Renal pelvis (tissue), 4 donors: ENCODE measurements around the gene COMP. TPM values are rescaled to one million over a fixed set of nuclear protein-coding genes. Genes with fewer than 3 reads are reported as not detected.

ENCODE experiments used
- DNase-seq: peaks from one replicate; pipeline ENCODE4 v3.0.0-alpha.2; 2013
- polyA plus RNA-seq, 3 donors: library from polyadenylated mRNA; unstranded; fragments of 120-200 nt; gene quantifications; one replicate each; pipeline ENCODE4 v1.2.1, GENCODE V29; 2013; ENCODE audit not compliant: insufficient read length in 3 of 3

COMP gene
- polyA plus RNA-seq, 3 donors, result 0.10 to 0.56 (median 0.22) TPM

GRCh38 chr19:18769989-18770528, 21.0 kb downstream of the COMP start:
- DNase-seq, result no peak

GRCh38 chr19:18768997-18769891, 21.9 kb downstream of the COMP start:
- DNase-seq, result no peak

- DNase-seq, result no peak
These were observed 22.9 kb downstream of the COMP start for GRCh38 chr19:18768046-18768771.

- DNase-seq, result no peak
These were observed 25.9 kb downstream of the COMP start for GRCh38 chr19:18765224-18765623.

- no peak for DNase-seq
These were observed 26.5 kb downstream of the COMP start for GRCh38 chr19:18764591-18765051.

GRCh38 chr19:18763674-18764590, 27.2 kb downstream of the COMP start:
- no peak for DNase-seq

GRCh38 chr19:18762125-18763023, 28.7 kb downstream of the COMP start:
- DNase-seq, result peak; percentile 60

- DNase-seq, result no peak
These were observed 29.5 kb downstream of the COMP start for GRCh38 chr19:18761531-18762110.

- no peak for DNase-seq
These were observed 30.4 kb downstream of the COMP start for GRCh38 chr19:18760440-18761383.

GRCh38 chr19:18759995-18760426, 31.1 kb downstream of the COMP start:
- DNase-seq, result no peak

GRCh38 chr19:18759304-18759994, 31.7 kb downstream of the COMP start:
- no peak for DNase-seq

GRCh38 chr19:18756896-18757295, 34.2 kb downstream of the COMP start:
- DNase-seq, result no peak

GRCh38 chr19:18754501-18754900, 36.6 kb downstream of the COMP start:
- DNase-seq, result no peak

GRCh38 chr19:18751571-18751970, 39.5 kb downstream of the COMP start:
- no peak for DNase-seq

GRCh38 chr19:18750295-18750970, 40.7 kb downstream of the COMP start:
- DNase-seq, result no peak

- no peak for DNase-seq
These were observed 41.5 kb downstream of the COMP start for GRCh38 chr19:18749362-18750231.
